ENCODE measurements around the gene TNFRSF4. TPM values are rescaled to one million over a fixed set of nuclear protein-coding genes. Genes with fewer than 3 reads are reported as not detected.

Gene TNFRSF4
- total and polyA plus RNA-seq, 2 of the 13 experiments (the other 11 are each of a cell fraction or from before 2014, with no cell fraction given) = not detected

DNA sequence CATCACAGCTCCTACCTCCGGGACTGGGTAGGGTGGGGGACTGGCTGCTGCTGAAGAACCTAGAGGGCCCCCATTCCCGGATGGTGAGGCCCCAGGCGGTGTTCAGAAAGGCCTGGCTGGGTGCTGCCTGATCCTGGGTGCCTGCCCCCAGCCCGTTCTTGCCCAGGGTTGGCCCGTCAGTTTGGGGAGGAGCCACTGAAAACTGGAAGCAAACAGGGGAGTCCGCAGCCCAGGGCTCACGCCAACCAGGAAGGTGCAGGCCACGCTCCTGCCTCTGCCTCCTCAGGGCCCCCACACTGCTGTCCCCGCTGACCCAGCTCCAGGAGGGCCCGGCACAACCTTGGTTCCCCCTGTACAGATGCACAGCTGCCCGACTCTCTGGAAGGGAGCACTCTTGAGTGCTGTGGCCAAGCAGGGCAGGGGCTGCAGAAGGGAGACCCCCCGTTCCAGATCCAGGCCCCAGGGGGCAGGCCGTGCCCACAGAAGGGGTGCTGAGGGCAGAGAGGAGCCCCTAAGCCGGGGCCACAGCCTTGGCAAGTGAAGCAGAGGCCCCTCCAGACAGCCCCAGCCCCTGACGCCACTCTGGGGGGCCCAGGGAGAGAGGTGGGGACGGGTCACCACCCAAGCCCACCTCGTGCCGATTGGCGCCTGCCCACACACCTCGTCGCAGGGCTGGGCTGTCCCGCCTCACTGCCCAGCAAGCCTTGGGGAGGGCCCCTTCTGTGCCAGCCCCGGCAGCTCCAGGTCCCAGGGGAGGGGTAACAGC is 27.1 kb upstream of the TNFRSF4 start (continued):
- TF ChIP-seq ZNF142 (CRISPR knock-in tag; IDR thresholded peaks at IDR 0.05) (no peak), NR2F6 (IDR thresholded peaks at IDR 0.05) (no peak), NR2F6 (CRISPR knock-in tag; IDR thresholded peaks at IDR 0.05) (peak; percentile 54; the same call in 1 of the 2 replicates), AHR (CRISPR knock-in tag; IDR thresholded peaks at IDR 0.05) (no peak), ZNF883 (CRISPR knock-in tag; IDR thresholded peaks at IDR 0.05; ENCODE audit: not compliant biosample characterization) (peak; percentile 37)

DNA sequence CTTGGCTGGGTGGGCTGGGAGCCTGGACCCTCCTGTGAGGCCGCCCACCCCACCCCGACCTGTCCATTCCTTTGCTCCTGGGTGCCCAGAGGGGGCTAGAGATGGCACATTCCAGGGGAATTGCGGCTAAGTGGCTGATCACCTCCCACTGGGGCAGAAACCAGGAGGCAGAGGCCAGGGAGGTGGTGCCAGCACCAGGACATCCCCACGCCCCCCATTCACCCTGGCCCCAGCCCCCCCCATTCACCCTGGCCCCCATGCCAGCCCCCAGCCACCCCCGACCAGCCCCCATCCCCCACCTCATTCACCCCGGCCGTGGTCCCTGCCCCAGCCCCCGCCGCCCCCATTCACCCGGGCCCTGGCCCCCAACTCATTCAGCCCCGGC is 26.4 kb upstream of the TNFRSF4 start:
- intact Hi-C loops (cut with micrococcal nuclease; ENCODE audit: unreplicated experiment) (no loop called here), in situ Hi-C loops (cut with HindIII; ENCODE audit: extremely low pct_ligation_motif_present, low pct_unique_long_range_greater_than_20kb) (no loop called here)
- Histone ChIP-seq H3K4me1 (ENCODE audit: insufficient read depth, low read length) (peaks cover 66% of the 10 kb centered on the region), H3K9me3 (ENCODE audit: low read length) (no peaks in the 10 kb centered on the region), H3K4me3 (replicated peaks in 1 of 3; ENCODE audit: insufficient read depth in 1 of 3, low read depth in 2 of 3, low read length in 3 of 3) (peak overlapping the region; percentile 39 to 80 (median 56)), H3K27me3 (ENCODE audit: control insufficient read depth in 1 of 2, insufficient read depth in 2 of 2, low read length in 2 of 2) (no peaks in the 10 kb centered on the region; a peak in 1 of 5 replicates), H3K27ac (ENCODE audit: extremely low read length, insufficient read depth, low read length) (no peak overlapping the region), H2AFZ (ENCODE audit: low read length) (no peak overlapping the region), H3K9ac (ENCODE audit: insufficient read depth, low read depth, low read length) (peak overlapping the region; percentile 55; the same call in 1 of the 2 replicates), H3K79me2 (ENCODE audit: insufficient read depth, low read length) (no peaks in the 10 kb centered on the region), H4K20me1 (ENCODE audit: insufficient read depth, low read length) (no peaks in the 10 kb centered on the region), H3K36me3 (replicated peaks in 1 of 2; ENCODE audit: control insufficient read depth in 1 of 2, insufficient read depth in 2 of 2, low read length in 2 of 2) (no peaks in the 10 kb centered on the region), H3K4me2 (ENCODE audit: low read depth, low read length) (peak overlapping the region; percentile 87)
- no peak for TF ChIP-seq ZNF720 (CRISPR knock-in tag; IDR thresholded peaks at IDR 0.05)
- no peak for TF ChIP-seq HIVEP1 (CRISPR knock-in tag; IDR thresholded peaks at IDR 0.05)
- no peak for TF ChIP-seq MIER2 (CRISPR knock-in tag; IDR thresholded peaks at IDR 0.05)
- TF ChIP-seq ZNF549 (CRISPR knock-in tag; IDR thresholded peaks at IDR 0.05) = no peak
- TF ChIP-seq ZNF691 (CRISPR knock-in tag; IDR thresholded peaks at IDR 0.05; ENCODE audit: borderline replicate concordance, low read depth) = no peak
- TF ChIP-seq ZSCAN21 (CRISPR knock-in tag; IDR thresholded peaks at IDR 0.05; ENCODE audit: borderline replicate concordance) = no peak
- no peak for TF ChIP-seq NR3C1 (CRISPR knock-in tag; IDR thresholded peaks at IDR 0.05)
- no peak for TF ChIP-seq ZNF230 (CRISPR knock-in tag; IDR thresholded peaks at IDR 0.05)
- TF ChIP-seq TEAD3 (CRISPR knock-in tag; optimal IDR thresholded peaks at IDR 0.05; ENCODE audit: borderline replicate concordance) = peak; percentile 36
- ATAC-seq = no peak
- no TSS peak for BruUV-seq (replicated peaks)
- FAIRE-seq = no peak
- DNase-seq (ENCODE audit: low spot score) = no peak
- ChIA-PET CTCF (ENCODE audit: low intra/inter-chr PET ratio, low total read pairs) (no interaction called here), POLR2A (interaction anchor here (1.4 kb wide), 1 partner anchor 112 kb away, joined by 3 read pairs; no protein-coding TSS in a partner anchor)
- whole genome bisulfite sequencing (ENCODE audit: low lambda C conversion rate) = 5% methylated on average over 10 of the region's 11 CpGs
